Spleen (tissue), 7 donors: ENCODE results near the gene CYB561D1.

Source experiments
- CTCF ChIP-seq, 11 experiments: fragments of 200-600 bp in 7 of 11; fragments of 450-650 bp in 4 of 11; sonication (generic) in 4 of 11; IDR thresholded peaks in 8 of 11; conservative IDR thresholded peaks in 3 of 11; 1 replicate in 7 of 11; 2 replicates in 4 of 11; pipeline versions ENCODE4 v1.4.0 to v1.8.0; 2016 to 2021; ENCODE audit warnings: antibody characterized with exemption in 11 of 11, inconsistent platforms in 4 of 11, mild to moderate bottlenecking in 1 of 11
- POLR2A ChIP-seq, 3 donors: fragments of 450-650 bp; IDR thresholded peaks; one replicate each; pipeline ENCODE4 v1.5.1; 2017; ENCODE audit warnings: antibody characterized with exemption in 3 of 3, mild to moderate bottlenecking in 1 of 3
- POLR2AphosphoS5 ChIP-seq, 3 donors: sonication (generic); formaldehyde crosslinking; IDR thresholded peaks; one replicate each; pipeline ENCODE4 v1.5.1; 2017; ENCODE audit warnings: antibody characterized with exemption in 3 of 3
- donor health status: DM: no; HTN: no; CAD: no; lungs with moderate emphysema.
- donor health status: DM: no; HTN: no; CAD: no.
- donor health status: DM: no; HTN: no; CAD: no.

- no peak for TF ChIP-seq CTCF (IDR thresholded peaks at IDR 0.05 in 8 of 11, conservative IDR thresholded peaks at IDR 0.05 in 3 of 11)
- TF ChIP-seq POLR2AphosphoS5 (IDR thresholded peaks at IDR 0.05), result peak in 1 of 3 donors; percentile 3
- TF ChIP-seq POLR2A (IDR thresholded peaks at IDR 0.05), result no peak
Measured at GRCh38 chr1:109502364-109502851, 8.5 kb downstream of the CYB561D1 start.
